ENCODE data around the gene PCBP1. TPM values are rescaled to one million over a fixed set of nuclear protein-coding genes. Genes with fewer than 3 reads are reported as not detected.
A peak's percentile ranks its signal among the peaks of the same experiment; 100 is the strongest.

Gene PCBP1
- total and polyA plus RNA-seq, 9 of the 15 experiments (the other 6 are each of a cell fraction or from before 2014, with no cell fraction given), result 19.2 to 407 (median 78.1) TPM

DNA sequence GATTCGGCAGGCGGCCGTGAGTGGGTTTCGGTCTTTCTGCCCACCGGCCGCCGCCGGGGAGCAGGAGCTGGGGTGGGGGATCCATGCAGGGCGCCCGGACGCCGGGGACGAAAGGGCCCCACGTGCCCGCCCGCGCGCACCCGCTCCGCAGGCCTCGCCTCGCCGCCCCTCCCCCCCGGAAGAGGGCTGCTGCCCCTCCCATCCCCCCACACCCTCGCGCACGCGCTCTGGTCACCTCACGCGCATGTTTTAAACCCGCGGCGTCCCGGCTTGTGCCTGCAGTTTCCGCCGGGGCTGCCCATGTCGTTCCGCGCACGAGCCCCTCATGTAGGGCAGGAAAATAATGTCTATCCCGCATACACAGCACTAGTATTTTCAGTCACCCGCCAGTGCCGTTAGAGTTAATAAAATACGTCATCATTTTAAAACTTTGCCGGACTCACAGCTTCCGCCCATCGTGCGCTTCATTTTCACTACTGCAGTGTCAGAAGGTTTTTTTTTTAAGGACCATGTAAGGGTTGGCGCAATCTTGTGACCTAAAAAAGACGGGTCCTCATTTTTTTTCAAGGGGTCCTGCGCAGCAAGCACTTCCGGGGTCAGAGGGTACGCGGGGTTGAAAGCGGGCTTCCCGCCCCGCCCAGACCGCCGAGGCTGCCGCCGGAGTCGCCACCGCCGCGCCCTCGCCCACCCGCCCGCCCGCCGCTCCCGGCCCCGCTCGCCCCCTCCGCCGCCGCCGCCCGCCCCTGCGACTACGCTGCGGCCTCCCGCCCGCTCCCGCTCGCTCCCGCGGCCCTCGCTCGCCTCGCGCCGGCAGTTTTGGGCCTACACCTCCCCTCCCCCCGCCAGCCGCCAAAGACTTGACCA lies at the start of gene PCBP1 (continued):
- TF ChIP-seq, protein P1, sequence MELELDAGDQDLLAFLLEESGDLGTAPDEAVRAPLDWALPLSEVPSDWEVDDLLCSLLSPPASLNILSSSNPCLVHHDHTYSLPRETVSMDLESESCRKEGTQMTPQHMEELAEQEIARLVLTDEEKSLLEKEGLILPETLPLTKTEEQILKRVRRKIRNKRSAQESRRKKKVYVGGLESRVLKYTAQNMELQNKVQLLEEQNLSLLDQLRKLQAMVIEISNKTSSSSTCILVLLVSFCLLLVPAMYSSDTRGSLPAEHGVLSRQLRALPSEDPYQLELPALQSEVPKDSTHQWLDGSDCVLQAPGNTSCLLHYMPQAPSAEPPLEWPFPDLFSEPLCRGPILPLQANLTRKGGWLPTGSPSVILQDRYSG (tag; conservative IDR thresholded peaks at IDR 0.05; ENCODE audit: low read depth), result peak; percentile 45; the same call in 1 of the 2 replicates
- TF ChIP-seq RHOXF2B (CRISPR knock-in tag; conservative IDR thresholded peaks at IDR 0.05) (no peak), ERF (CRISPR knock-in tag; IDR thresholded peaks at IDR 0.05) (no peak), NFXL1 (CRISPR knock-in tag; IDR thresholded peaks at IDR 0.05) (no peak), RFX7 (CRISPR knock-in tag; IDR thresholded peaks at IDR 0.05) (no peak), NR2C2 (CRISPR knock-in tag; IDR thresholded peaks at IDR 0.05) (peak; percentile 97), NR2C2 (tag; IDR thresholded peaks at IDR 0.05) (peak; percentile 99), PPARD (CRISPR knock-in tag; IDR thresholded peaks at IDR 0.05) (no peak), U2AF2 (optimal IDR thresholded peaks at IDR 0.05; ENCODE audit: low read depth, low read length) (no peak), HMG20A (CRISPR knock-in tag; conservative IDR thresholded peaks at IDR 0.05) (no peak), ETV6 (IDR thresholded peaks at IDR 0.05; ENCODE audit: borderline replicate concordance in 1 of 2, low read depth in 2 of 2, low read length in 1 of 2) (no peak), ETV6 (CRISPR knock-in tag; IDR thresholded peaks at IDR 0.05; ENCODE audit: borderline replicate concordance) (no peak), ZBTB8A (IDR thresholded peaks at IDR 0.05; ENCODE audit: partially characterized antibody) (no peak), FOXK1 (CRISPR knock-in tag; IDR thresholded peaks at IDR 0.05; ENCODE audit: borderline replicate concordance) (no peak), ETV5 (CRISPR knock-in tag; IDR thresholded peaks at IDR 0.05; ENCODE audit: low read depth) (peak; percentile 84), GABPB2 (CRISPR knock-in tag; conservative IDR thresholded peaks at IDR 0.05) (no peak), ZNF717 (CRISPR knock-in tag; IDR thresholded peaks at IDR 0.05) (no peak), ARNT (IDR thresholded peaks at IDR 0.05) (peak in 1 of 2 experiments; percentile 25; a peak in 2 of 4 replicates), CREBBP (IDR thresholded peaks at IDR 0.05; ENCODE audit: low read depth, low read length) (no peak), ZNF212 (CRISPR knock-in tag; IDR thresholded peaks at IDR 0.05) (no peak), ZBED1 (IDR thresholded peaks at IDR 0.05) (no peak)
- TF ChIP-seq, protein P2, sequence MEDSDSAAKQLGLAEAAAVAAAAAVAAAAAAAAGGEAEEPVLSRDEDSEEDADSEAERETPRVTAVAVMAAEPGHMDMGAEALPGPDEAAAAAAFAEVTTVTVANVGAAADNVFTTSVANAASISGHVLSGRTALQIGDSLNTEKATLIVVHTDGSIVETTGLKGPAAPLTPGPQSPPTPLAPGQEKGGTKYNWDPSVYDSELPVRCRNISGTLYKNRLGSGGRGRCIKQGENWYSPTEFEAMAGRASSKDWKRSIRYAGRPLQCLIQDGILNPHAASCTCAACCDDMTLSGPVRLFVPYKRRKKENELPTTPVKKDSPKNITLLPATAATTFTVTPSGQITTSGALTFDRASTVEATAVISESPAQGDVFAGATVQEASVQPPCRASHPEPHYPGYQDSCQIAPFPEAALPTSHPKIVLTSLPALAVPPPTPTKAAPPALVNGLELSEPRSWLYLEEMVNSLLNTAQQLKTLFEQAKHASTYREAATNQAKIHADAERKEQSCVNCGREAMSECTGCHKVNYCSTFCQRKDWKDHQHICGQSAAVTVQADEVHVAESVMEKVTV (CRISPR knock-in tag; IDR thresholded peaks at IDR 0.05), result no peak

All from K562 (cell line).